KOPT-K1 (cell line): ENCODE data around the gene BRD1.

Experiments
- H3K27ac ChIP-seq: fragments of 200-600 bp; sonication (generic); 2 replicates; pipeline ENCODE4 v1.5.1; 2016; ENCODE audit warnings: antibody characterized with exemption, mild to moderate bottlenecking, low read depth, low read length; ENCODE audit not compliant: poor library complexity, severe bottlenecking
- H3K36me3 ChIP-seq: fragments of 200-600 bp; sonication (generic); 2 replicates; pipeline ENCODE4 v1.5.1; 2017; ENCODE audit warnings: antibody characterized with exemption, mild to moderate bottlenecking, low read length, moderate library complexity; ENCODE audit not compliant: insufficient read depth
- H3K9me3 ChIP-seq: fragments of 200-600 bp; sonication (generic); 2 replicates; pipeline ENCODE4 v1.5.1; 2017; ENCODE audit warnings: antibody characterized with exemption, low read length, mild to moderate bottlenecking; ENCODE audit not compliant: insufficient read depth, poor library complexity, severe bottlenecking

BRD1 gene

GRCh38 chr22:49827853-49828598 lies at the start of gene BRD1:
TSS of gene BRD1 (minus strand) at chr22:49827873. CDS start at chr22:49824317, 3,556 bp downstream.
- Histone ChIP-seq H3K9me3 (no peaks in the 10 kb centered on the region), H3K36me3 (peaks cover 27% of the 10 kb centered on the region), H3K27ac (peak within 1 kb of the TSS; percentile 87)

GRCh38 chr22:49873228-49873940 lies 45.7 kb upstream of the BRD1 start:
- H3K9me3 ChIP-seq = peaks cover 10% of the 10 kb centered on the region
- peaks cover 38% of the 10 kb centered on the region for H3K36me3 ChIP-seq
- peak overlapping the region; percentile 20 for H3K27ac ChIP-seq

- H3K9me3 ChIP-seq = peaks cover 10% of the 10 kb centered on the region
- H3K36me3 ChIP-seq = peaks cover 28% of the 10 kb centered on the region
- peak overlapping the region; percentile 31 for H3K27ac ChIP-seq
These were observed 44.7 kb upstream of the BRD1 start for GRCh38 chr22:49872347-49872746.

GRCh38 chr22:49871482-49871881 lies 43.8 kb upstream of the BRD1 start:
- H3K36me3 ChIP-seq = peaks cover 21% of the 10 kb centered on the region
- H3K27ac ChIP-seq = peak overlapping the region; percentile 91
- peaks cover 10% of the 10 kb centered on the region for H3K9me3 ChIP-seq

- Histone ChIP-seq H3K36me3 (peaks cover 17% of the 10 kb centered on the region; the same call in 1 of the 2 replicates), H3K9me3 (peaks cover 17% of the 10 kb centered on the region), H3K27ac (peak overlapping the region; percentile 91)
These were observed 42.4 kb upstream of the BRD1 start for GRCh38 chr22:49869845-49870712.

- Histone ChIP-seq H3K27ac (peak overlapping the region; percentile 91), H3K9me3 (peaks cover 17% of the 10 kb centered on the region), H3K36me3 (peaks cover 9% of the 10 kb centered on the region; the same call in 1 of the 2 replicates)
These were observed 41.6 kb upstream of the BRD1 start for GRCh38 chr22:49869086-49869830.

GRCh38 chr22:49867303-49868265 lies 39.9 kb upstream of the BRD1 start:
- Histone ChIP-seq H3K36me3 (no peaks in the 10 kb centered on the region), H3K27ac (peak overlapping the region; percentile 91), H3K9me3 (peaks cover 17% of the 10 kb centered on the region)

- Histone ChIP-seq H3K9me3 (peaks cover 17% of the 10 kb centered on the region), H3K27ac (peak overlapping the region; percentile 91), H3K36me3 (no peaks in the 10 kb centered on the region)
These were observed 39.0 kb upstream of the BRD1 start for GRCh38 chr22:49866646-49867045.

GRCh38 chr22:49866134-49866533 lies 38.5 kb upstream of the BRD1 start:
- Histone ChIP-seq H3K27ac (peak overlapping the region; percentile 91), H3K9me3 (peaks cover 17% of the 10 kb centered on the region), H3K36me3 (no peaks in the 10 kb centered on the region)

- Histone ChIP-seq H3K27ac (peak overlapping the region; percentile 91), H3K9me3 (peaks cover 17% of the 10 kb centered on the region), H3K36me3 (no peaks in the 10 kb centered on the region)
These were observed 37.5 kb upstream of the BRD1 start for GRCh38 chr22:49865156-49865555.

- peak overlapping the region; percentile 59 for H3K27ac ChIP-seq
- H3K36me3 ChIP-seq = peaks cover 4% of the 10 kb centered on the region; the same call in 1 of the 2 replicates
- H3K9me3 ChIP-seq = peaks cover 7% of the 10 kb centered on the region
These were observed 36.3 kb upstream of the BRD1 start for GRCh38 chr22:49863931-49864330.

- peak overlapping the region; percentile 59 for H3K27ac ChIP-seq
- peaks cover 10% of the 10 kb centered on the region; the same call in 1 of the 2 replicates for H3K36me3 ChIP-seq
- peaks cover 7% of the 10 kb centered on the region for H3K9me3 ChIP-seq
These were observed 34.8 kb upstream of the BRD1 start for GRCh38 chr22:49862496-49862776.

GRCh38 chr22:49861642-49862495 lies 34.2 kb upstream of the BRD1 start:
- Histone ChIP-seq H3K36me3 (peaks cover 16% of the 10 kb centered on the region; the same call in 1 of the 2 replicates), H3K9me3 (peaks cover 7% of the 10 kb centered on the region), H3K27ac (peak overlapping the region; percentile 59)
